Dendritic cell treated with granulocyte-macrophage colony-stimulating factor and Interleukin-4, amounts not matched to agents 40 ng/mL and 50 ng/mL, for 4 days (primary cell): Measurements from ENCODE around the gene SH3GLB1.

Source experiments
- H3K27ac Mint-ChIP-seq: one replicate; pipeline ENCODE4 v1.8.0; 2022; ENCODE audit warnings: mild to moderate bottlenecking, mixed read lengths
- H3K27me3 Mint-ChIP-seq: one replicate; pipeline ENCODE4 v1.8.0; 2022; ENCODE audit warnings: mild to moderate bottlenecking, mixed read lengths
- H3K36me3 Mint-ChIP-seq: one replicate; pipeline ENCODE4 v1.8.0; 2022; ENCODE audit warnings: low read depth, mixed read lengths
- H3K4me1 Mint-ChIP-seq: one replicate; pipeline ENCODE4 v1.8.0; 2022; ENCODE audit warnings: low read depth, mixed read lengths
- H3K4me3 Mint-ChIP-seq: one replicate; pipeline ENCODE4 v1.8.0; 2022; ENCODE audit warnings: mild to moderate bottlenecking, moderate library complexity, mixed read lengths
- H3K9me3 Mint-ChIP-seq: one replicate; pipeline ENCODE4 v1.8.0; 2022; ENCODE audit warnings: mixed read lengths
- intact Hi-C: fragments of 100-400 bp; cut with micrococcal nuclease; formaldehyde crosslinking; loops from one replicate; pipeline ENCODE4 v1.15.0; 2022

SH3GLB1 gene

GRCh38 chr1:86768554-86768953 lies 64.2 kb downstream of the SH3GLB1 start:
- no peak overlapping the region for H3K4me3 Mint-ChIP-seq
- peaks cover 20% of the 10 kb centered on the region for H3K4me1 Mint-ChIP-seq
- intact Hi-C loops: no loop called here
- H3K9me3 Mint-ChIP-seq: peaks cover 12% of the 10 kb centered on the region
- peaks cover 7% of the 10 kb centered on the region for H3K36me3 Mint-ChIP-seq
- no peaks in the 10 kb centered on the region for H3K27me3 Mint-ChIP-seq
- H3K27ac Mint-ChIP-seq: no peak overlapping the region

GRCh38 chr1:86769065-86769464 lies 64.7 kb downstream of the SH3GLB1 start:
- Mint-ChIP-seq H3K27ac (no peak overlapping the region), H3K27me3 (no peaks in the 10 kb centered on the region), H3K4me3 (no peak overlapping the region), H3K9me3 (peaks cover 12% of the 10 kb centered on the region), H3K36me3 (peaks cover 7% of the 10 kb centered on the region), H3K4me1 (peaks cover 25% of the 10 kb centered on the region)
- intact Hi-C loops: no loop called here

GRCh38 chr1:86773341-86774288 lies 69.2 kb downstream of the SH3GLB1 start:
- Mint-ChIP-seq H3K27ac (peak overlapping the region; percentile 93), H3K4me1 (peaks cover 50% of the 10 kb centered on the region), H3K27me3 (no peaks in the 10 kb centered on the region), H3K4me3 (peak overlapping the region; percentile 56), H3K36me3 (no peaks in the 10 kb centered on the region), H3K9me3 (no peaks in the 10 kb centered on the region)
- intact Hi-C loops: loop anchor here (2.0 to 10.0 kb wide), 2 partner anchors 15 to 551 kb away; partner anchors contain the start of gene LMO4

- Mint-ChIP-seq H3K4me3 (peak overlapping the region; percentile 56), H3K36me3 (no peaks in the 10 kb centered on the region), H3K27me3 (no peaks in the 10 kb centered on the region), H3K27ac (peak overlapping the region; percentile 93), H3K9me3 (no peaks in the 10 kb centered on the region), H3K4me1 (peaks cover 48% of the 10 kb centered on the region)
- intact Hi-C loops: loop anchor here (2.0 to 10.0 kb wide), 2 partner anchors 14 to 550 kb away; partner anchors contain the start of gene LMO4
These were observed 70.2 kb downstream of the SH3GLB1 start for GRCh38 chr1:86774305-86775295.

GRCh38 chr1:86775395-86775794 lies 71.0 kb downstream of the SH3GLB1 start:
- no peaks in the 10 kb centered on the region for H3K27me3 Mint-ChIP-seq
- H3K4me1 Mint-ChIP-seq: peaks cover 48% of the 10 kb centered on the region
- no peaks in the 10 kb centered on the region for H3K36me3 Mint-ChIP-seq
- intact Hi-C loops: loop anchor here (2.0 to 10.0 kb wide), 2 partner anchors 13 to 549 kb away; partner anchors contain the start of gene LMO4
- H3K9me3 Mint-ChIP-seq: no peaks in the 10 kb centered on the region
- H3K27ac Mint-ChIP-seq: peak overlapping the region; percentile 93
- H3K4me3 Mint-ChIP-seq: no peak overlapping the region

GRCh38 chr1:86776108-86776507 lies 71.7 kb downstream of the SH3GLB1 start:
- Mint-ChIP-seq H3K9me3 (no peaks in the 10 kb centered on the region), H3K4me3 (no peak overlapping the region), H3K4me1 (peaks cover 48% of the 10 kb centered on the region), H3K27me3 (no peaks in the 10 kb centered on the region), H3K27ac (peak overlapping the region; percentile 6), H3K36me3 (no peaks in the 10 kb centered on the region)
- intact Hi-C loops: loop anchor here (10.0 kb wide), 1 partner anchor 549 kb away; the partner anchor contains the start of gene LMO4

- intact Hi-C loops: loop anchor here (10.0 kb wide), 1 partner anchor 546 kb away; the partner anchor contains the start of gene LMO4
- H3K9me3 Mint-ChIP-seq: no peaks in the 10 kb centered on the region
- no peak overlapping the region for H3K4me3 Mint-ChIP-seq
- H3K36me3 Mint-ChIP-seq: no peaks in the 10 kb centered on the region
- peak overlapping the region; percentile 16 for H3K27ac Mint-ChIP-seq
- H3K27me3 Mint-ChIP-seq: no peaks in the 10 kb centered on the region
- peaks cover 40% of the 10 kb centered on the region for H3K4me1 Mint-ChIP-seq
These were observed 74.3 kb downstream of the SH3GLB1 start for GRCh38 chr1:86778569-86779239.

GRCh38 chr1:86779308-86780191 lies 75.2 kb downstream of the SH3GLB1 start:
- intact Hi-C loops: loop anchor here (10.0 kb wide), 1 partner anchor 545 kb away; the partner anchor contains the start of gene LMO4
- no peak overlapping the region for H3K27ac Mint-ChIP-seq
- no peaks in the 10 kb centered on the region for H3K9me3 Mint-ChIP-seq
- peaks cover 35% of the 10 kb centered on the region for H3K4me1 Mint-ChIP-seq
- no peak overlapping the region for H3K4me3 Mint-ChIP-seq
- H3K27me3 Mint-ChIP-seq: no peaks in the 10 kb centered on the region
- no peaks in the 10 kb centered on the region for H3K36me3 Mint-ChIP-seq

- no peaks in the 10 kb centered on the region for H3K9me3 Mint-ChIP-seq
- no peak overlapping the region for H3K27ac Mint-ChIP-seq
- no peaks in the 10 kb centered on the region for H3K36me3 Mint-ChIP-seq
- no peaks in the 10 kb centered on the region for H3K27me3 Mint-ChIP-seq
- peaks cover 18% of the 10 kb centered on the region for H3K4me1 Mint-ChIP-seq
- no peak overlapping the region for H3K4me3 Mint-ChIP-seq
- intact Hi-C loops: no loop called here
These were observed 78.1 kb downstream of the SH3GLB1 start for GRCh38 chr1:86782482-86782881.

- Mint-ChIP-seq H3K36me3 (no peaks in the 10 kb centered on the region), H3K9me3 (no peaks in the 10 kb centered on the region), H3K27ac (peak overlapping the region; percentile 65), H3K4me3 (no peak overlapping the region), H3K4me1 (peaks cover 32% of the 10 kb centered on the region), H3K27me3 (no peaks in the 10 kb centered on the region)
- intact Hi-C loops: loop anchor here (2.0 kb wide), 1 partner anchor 13 kb away; no protein-coding TSS in a partner anchor
These were observed 83.2 kb downstream of the SH3GLB1 start for GRCh38 chr1:86787621-86788020.

- H3K27ac Mint-ChIP-seq: peak overlapping the region; percentile 65
- peaks cover 40% of the 10 kb centered on the region for H3K4me1 Mint-ChIP-seq
- H3K9me3 Mint-ChIP-seq: no peaks in the 10 kb centered on the region
- no peak overlapping the region for H3K4me3 Mint-ChIP-seq
- intact Hi-C loops: loop anchor here (2.0 kb wide), 1 partner anchor 14 kb away; no protein-coding TSS in a partner anchor
- no peaks in the 10 kb centered on the region for H3K27me3 Mint-ChIP-seq
- no peaks in the 10 kb centered on the region for H3K36me3 Mint-ChIP-seq
These were observed 84.2 kb downstream of the SH3GLB1 start for GRCh38 chr1:86788300-86789206.
